22Rv1 (cell line): ENCODE measurements around the gene ITGA2.

ENCODE experiments used
- ZFX ChIP-seq: fragments of 450-650 bp; IDR thresholded peaks from 2 replicates; pipeline ENCODE4 v1.6.1; 2017; ENCODE audit warnings: antibody characterized with exemption, borderline replicate concordance
- TF ChIP-seq, protein P1 (sequence below): fragments of 450-650 bp; IDR thresholded peaks from 2 replicates; pipeline ENCODE4 v1.5.1; 2017; ENCODE audit warnings: mild to moderate bottlenecking

DNA sequence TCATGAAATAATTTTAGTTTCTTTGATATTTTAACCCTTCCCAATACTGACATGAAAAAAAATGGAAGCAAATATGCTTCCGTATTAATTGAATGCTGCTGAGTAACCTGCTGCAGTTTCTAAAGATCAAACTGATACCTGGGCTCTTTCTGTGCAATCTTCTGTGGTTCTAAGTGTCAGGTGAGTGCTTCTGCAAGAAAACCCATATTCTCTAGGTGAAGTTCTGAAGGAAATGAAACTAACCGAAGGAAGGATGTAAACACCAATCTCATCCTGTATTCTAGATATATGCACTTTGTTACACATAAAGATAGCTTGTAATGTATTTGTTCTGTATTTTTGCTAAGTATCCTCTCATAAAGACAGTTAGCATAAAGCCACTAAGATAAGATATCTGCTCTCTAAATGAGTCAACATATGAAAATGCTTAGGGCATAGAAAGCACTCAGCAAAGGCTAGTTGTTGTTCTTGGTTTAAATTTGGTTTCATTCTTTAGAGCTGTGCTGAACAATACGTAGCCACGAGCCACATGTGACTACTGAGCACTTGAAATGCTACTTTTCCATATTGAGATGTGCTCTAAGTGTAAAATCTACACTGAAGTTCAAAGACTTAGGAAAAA, 52.0 kb downstream of the ITGA2 start:
- TF ChIP-seq, protein P1, sequence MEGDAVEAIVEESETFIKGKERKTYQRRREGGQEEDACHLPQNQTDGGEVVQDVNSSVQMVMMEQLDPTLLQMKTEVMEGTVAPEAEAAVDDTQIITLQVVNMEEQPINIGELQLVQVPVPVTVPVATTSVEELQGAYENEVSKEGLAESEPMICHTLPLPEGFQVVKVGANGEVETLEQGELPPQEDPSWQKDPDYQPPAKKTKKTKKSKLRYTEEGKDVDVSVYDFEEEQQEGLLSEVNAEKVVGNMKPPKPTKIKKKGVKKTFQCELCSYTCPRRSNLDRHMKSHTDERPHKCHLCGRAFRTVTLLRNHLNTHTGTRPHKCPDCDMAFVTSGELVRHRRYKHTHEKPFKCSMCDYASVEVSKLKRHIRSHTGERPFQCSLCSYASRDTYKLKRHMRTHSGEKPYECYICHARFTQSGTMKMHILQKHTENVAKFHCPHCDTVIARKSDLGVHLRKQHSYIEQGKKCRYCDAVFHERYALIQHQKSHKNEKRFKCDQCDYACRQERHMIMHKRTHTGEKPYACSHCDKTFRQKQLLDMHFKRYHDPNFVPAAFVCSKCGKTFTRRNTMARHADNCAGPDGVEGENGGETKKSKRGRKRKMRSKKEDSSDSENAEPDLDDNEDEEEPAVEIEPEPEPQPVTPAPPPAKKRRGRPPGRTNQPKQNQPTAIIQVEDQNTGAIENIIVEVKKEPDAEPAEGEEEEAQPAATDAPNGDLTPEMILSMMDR: no peak
- no peak for TF ChIP-seq ZFX
